GM12872 (cell line): ENCODE results near the gene ZNF81.

Experiments used
- TF ChIP-seq, protein P1 (sequence below): IDR thresholded peaks from 3 replicates; pipeline ENCODE4 v1.5.1; 2011; ENCODE audit warnings: low read depth, mild to moderate bottlenecking, low read length, moderate library complexity; ENCODE audit not compliant: insufficient read depth

Gene ZNF81

DNA sequence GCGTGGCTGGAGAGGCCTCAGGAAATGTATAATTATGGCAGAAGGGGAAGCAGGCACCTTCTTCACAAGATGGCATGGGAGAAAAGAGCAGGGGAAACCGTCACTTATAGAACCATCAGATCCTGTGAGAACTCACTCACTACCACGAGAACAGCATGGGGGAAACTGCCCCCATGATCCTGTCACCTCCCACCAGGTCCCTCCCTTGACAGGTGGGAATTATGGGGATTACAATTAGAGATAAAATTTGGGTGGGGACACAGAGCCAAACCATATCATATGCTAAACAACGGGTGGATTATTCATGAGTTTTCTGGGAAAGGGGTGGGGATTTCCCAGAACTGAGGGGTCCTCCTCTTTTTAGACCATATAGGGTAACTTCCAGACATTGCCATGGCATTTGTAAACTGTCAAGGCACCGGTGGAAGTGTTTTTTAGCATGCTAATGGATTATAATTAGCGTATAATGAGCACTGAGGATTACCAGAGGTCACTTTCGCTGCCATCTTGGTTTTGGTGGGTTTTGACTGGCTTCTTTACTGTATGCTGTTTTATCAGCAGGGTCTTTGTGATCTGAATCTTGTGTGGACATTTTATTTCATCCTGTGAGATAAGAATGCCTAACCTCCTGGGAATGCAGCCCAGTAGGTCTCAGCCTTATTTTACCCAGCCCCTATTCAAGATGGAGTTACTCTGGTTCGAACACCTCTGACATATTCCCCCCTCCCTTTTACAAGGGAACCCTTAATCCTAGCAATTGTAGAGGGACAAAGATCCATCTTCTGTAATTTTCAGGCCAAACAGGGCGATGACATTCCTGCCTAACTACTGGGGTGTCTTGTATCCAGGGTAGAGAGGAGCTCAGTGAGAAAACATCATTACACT is 27.6 kb upstream of the ZNF81 start:
- TF ChIP-seq, protein P1, sequence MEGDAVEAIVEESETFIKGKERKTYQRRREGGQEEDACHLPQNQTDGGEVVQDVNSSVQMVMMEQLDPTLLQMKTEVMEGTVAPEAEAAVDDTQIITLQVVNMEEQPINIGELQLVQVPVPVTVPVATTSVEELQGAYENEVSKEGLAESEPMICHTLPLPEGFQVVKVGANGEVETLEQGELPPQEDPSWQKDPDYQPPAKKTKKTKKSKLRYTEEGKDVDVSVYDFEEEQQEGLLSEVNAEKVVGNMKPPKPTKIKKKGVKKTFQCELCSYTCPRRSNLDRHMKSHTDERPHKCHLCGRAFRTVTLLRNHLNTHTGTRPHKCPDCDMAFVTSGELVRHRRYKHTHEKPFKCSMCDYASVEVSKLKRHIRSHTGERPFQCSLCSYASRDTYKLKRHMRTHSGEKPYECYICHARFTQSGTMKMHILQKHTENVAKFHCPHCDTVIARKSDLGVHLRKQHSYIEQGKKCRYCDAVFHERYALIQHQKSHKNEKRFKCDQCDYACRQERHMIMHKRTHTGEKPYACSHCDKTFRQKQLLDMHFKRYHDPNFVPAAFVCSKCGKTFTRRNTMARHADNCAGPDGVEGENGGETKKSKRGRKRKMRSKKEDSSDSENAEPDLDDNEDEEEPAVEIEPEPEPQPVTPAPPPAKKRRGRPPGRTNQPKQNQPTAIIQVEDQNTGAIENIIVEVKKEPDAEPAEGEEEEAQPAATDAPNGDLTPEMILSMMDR = no peak

DNA sequence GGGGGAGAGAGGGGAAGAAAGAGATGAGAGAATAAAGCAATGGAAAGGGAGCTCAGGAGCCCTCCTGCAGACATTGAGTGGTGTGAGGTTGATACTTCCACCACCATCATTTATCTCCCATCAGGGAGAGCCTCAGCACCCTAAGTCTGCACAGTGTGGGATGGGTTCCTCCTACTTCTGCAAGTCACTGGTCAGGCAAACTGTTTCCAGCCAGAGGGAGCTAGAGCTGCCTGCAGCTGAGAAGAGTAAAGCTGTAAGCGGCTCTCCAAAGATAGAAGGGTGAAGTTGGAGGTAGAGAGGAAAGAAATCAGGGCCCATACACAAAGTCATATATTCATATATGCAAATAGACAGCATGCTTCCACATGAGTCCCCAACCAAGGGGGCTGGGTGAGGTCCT is 21.9 kb upstream of the ZNF81 start:
- TF ChIP-seq, protein P1 = no peak

DNA sequence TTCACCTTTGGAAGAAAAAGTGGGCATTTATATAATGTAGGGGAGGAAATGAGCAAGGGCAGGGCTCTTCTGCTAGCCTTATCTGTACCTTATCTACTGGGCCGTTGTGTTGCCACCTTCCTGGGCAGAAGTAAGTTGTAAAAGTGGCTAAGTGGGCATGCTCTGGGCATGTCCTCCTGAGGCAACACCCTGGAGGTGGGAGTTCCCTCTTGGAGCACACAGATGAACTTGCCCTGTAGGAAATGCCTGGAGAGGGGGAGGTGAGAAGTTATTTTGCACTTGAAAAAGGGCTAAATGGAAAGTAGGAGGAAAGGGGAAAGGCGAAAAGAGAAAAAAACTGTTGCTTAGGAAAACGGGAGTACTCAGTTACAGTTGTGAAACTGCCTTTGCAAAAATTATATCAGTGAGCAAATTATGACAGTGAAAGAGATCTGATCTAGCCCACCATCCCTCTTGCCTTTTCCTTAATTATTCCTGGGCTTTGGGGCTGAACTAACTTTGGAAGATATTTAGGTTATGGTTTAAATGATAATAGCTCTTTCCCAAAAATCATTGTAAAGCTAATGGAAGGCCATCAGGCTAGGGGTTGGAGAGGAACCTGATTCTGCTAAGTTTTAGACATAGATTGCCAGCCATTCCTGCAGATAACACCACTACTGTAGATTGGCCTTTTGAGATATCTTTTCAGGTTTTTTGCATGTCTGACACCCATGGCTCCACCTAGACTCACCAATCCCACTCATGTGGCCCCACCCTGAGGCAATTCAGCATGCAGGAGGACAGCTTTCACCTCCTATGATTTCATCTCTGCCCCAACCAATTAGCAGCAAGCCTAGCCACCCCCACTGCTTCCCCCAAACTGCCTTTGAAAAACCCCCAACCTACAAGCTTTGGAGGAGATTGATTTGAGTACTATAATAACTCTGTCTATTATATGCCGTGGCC is 20.5 kb upstream of the ZNF81 start:
- TF ChIP-seq, protein P1 = no peak

DNA sequence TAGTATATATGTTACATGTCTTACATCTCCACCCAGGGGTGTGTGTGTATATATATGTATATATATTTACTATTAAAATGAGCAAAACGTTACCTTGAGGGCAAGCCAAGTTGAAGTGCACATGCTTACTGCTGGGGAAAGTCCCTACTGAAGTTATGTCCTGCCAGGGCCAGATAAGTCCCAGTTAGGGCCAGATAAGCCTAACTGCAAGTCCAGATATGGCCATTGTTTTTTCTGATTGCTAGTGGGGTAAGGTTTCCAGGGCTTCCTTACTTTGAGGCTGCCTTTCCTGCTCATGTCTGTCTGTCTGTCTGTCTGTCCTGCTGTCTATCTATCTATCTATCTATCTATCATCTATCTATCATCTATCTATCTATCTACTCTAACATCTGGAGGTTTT is 19.3 kb upstream of the ZNF81 start:
- TF ChIP-seq, protein P1 = no peak

DNA sequence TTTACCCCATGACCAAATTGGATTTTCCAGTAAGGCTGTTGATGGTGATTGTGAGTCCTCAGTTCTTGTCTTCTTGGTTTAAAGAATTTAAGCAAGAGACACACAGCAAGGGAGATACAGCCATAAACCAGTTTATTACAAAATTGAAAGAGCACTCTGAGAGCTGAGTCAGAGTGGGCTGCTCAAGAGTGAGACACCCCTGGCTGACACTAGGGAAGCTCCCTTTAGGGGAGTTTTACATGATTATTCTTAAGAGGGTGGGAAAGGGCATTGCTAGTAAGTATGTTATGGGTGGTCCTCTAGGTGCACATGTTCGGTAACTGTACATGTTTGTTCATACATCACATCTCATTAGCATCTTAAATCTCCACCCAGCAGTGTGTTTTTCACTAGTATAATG is 18.8 kb upstream of the ZNF81 start:
- TF ChIP-seq, protein P1 = no peak

DNA sequence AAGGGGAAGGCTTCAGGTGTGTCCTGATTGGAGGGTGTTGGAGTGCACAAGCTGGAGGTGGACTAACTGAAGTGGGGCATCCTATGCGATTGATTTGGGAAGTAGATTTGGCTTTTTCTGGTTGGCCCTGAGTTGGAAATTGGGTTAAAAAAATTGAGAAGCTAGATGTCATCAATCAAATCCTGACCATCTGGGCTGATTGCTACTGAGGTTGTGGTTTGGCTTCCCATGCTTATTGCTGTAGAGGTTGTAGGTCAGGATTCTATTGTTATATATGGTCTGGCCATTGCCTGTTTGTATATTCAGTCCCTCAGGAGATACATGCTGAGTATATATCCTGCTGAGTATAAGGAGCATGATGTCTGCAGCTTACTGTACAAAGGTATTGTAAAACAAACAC is 7.7 kb upstream of the ZNF81 start:
- TF ChIP-seq, protein P1 = no peak

DNA sequence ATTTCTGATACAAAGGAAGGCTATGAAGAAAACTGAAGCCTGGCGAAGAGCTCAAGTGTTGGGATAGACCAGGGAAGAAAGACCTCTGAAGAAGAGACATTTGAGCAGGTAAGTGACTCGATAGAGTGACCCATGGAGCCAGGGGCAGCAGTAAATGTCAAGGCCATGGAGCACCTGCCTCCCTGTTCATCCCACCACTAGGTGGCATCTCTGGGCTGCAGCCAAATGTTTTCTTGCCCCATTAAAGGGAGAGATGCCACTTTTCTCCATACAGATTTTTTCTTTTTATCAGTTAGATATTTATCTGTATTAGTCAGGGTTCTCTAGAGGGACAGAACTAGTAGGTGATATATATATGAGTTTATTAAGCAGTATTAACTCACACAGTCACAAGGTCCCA is 4.9 kb upstream of the ZNF81 start:
- TF ChIP-seq, protein P1 = peak; percentile 71
